HFF-Myc (cell line): ENCODE measurements around the gene TNS4.

Experiments
- DNase-seq: peaks from one replicate; pipeline ENCODE4 v3.0.0-alpha.2; 2011; ENCODE audit warnings: low read depth; ENCODE audit errors: extremely low read depth
- H3K4me3 ChIP-seq: replicated peaks from 2 replicates; pipeline ENCODE4 v1.5.1; 2011; ENCODE audit warnings: low read depth, mild to moderate bottlenecking, control low read depth, low read length
- CTCF ChIP-seq: IDR thresholded peaks from 2 replicates; pipeline ENCODE4 v1.5.1; 2012; ENCODE audit warnings: mild to moderate bottlenecking, low read depth, low read length, control low read depth; ENCODE audit errors: missing control alignments

TNS4 gene

GRCh38 chr17:40460968-40461731 lies 40.3 kb downstream of the TNS4 start:
- H3K4me3 ChIP-seq = no peak overlapping the region
- DNase-seq = no peak
- TF ChIP-seq CTCF = no peak

GRCh38 chr17:40460604-40460967 lies 40.8 kb downstream of the TNS4 start:
- DNase-seq = no peak
- TF ChIP-seq CTCF = no peak
- H3K4me3 ChIP-seq = no peak overlapping the region

GRCh38 chr17:40459636-40460603 lies 41.5 kb downstream of the TNS4 start:
- H3K4me3 ChIP-seq = no peak overlapping the region
- DNase-seq = no peak
- no peak for TF ChIP-seq CTCF

- no peak for DNase-seq
- H3K4me3 ChIP-seq = no peak overlapping the region
- no peak for TF ChIP-seq CTCF
Measured at GRCh38 chr17:40458851-40459482, 42.5 kb downstream of the TNS4 start.

GRCh38 chr17:40457964-40458791 lies 43.2 kb downstream of the TNS4 start:
- DNase-seq = peak; percentile 93
- no peak overlapping the region for H3K4me3 ChIP-seq
- no peak for TF ChIP-seq CTCF

- no peak for TF ChIP-seq CTCF
- H3K4me3 ChIP-seq = no peak overlapping the region
- DNase-seq = no peak
Measured at GRCh38 chr17:40457369-40457768, 44.1 kb downstream of the TNS4 start.
